Fibroblast of skin of abdomen (primary cell): Measurements from ENCODE around the gene PCGF3.

Experiments used
- DNase-seq: peaks from one replicate; pipeline ENCODE4 v3.0.0-alpha.2; 2013

PCGF3 gene

DNA sequence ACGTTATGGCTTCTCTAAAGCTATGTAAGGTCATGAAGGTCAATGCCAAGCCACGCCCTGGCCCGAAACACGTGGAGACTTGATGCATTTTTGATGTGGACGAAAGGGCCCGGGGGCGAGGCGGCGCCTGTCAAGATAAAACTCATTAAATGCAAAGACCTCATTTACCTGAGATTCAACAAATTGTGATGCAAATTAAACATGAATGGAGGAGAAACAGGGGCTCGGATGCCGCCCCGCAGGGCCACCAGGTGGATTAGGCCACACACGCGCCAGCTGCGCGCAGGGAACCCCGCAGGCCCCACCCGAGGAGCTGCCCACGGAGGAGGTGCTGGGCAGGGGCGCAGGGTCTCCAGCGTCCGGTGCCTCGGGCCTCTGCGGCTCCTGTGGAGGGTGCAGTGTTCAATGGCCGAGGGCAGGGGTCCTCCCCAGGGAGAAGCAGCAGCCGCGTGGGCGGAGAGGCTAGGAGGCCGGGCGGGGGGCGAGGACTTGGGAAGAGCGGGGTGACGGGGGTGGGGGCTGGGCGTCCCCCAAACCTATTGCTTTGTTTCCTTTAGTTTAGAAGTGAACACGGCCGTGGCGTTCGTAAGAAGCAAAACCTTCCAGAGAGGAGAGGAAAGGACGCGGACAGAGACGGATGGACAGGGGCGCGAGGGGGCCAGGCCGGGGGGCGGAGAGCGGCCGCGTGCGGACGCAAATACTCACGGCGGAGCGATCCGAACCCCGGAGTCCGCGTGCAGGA, 79.9 kb downstream of the PCGF3 start:
- no peak for DNase-seq

- no peak for DNase-seq
These were observed 80.6 kb downstream of the PCGF3 start for GRCh38 chr4:786074-786741.

DNA sequence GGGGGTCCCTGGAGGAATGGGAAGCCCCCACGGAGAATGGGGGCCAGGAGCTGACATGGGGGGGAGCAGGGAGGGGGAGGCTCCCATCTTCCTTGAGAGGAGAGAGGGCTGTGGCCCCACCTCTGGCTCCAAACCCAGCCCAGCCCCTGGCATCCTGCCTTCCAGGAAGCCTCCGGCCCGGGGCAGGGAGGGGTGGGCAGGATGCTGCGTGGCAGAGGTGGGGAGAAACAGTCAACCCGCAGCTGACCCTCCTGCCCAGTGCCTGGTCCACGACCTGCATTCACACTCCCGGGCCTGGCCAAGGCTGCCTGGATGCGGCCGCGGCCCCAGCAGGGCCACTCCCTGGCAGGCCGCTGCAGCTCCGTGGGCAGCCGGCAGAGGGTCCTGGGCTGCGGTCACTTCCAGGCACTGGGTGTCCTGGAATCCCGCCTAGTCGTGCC, 81.2 kb downstream of the PCGF3 start:
- DNase-seq: no peak

GRCh38 chr4:787561-787981, 81.9 kb downstream of the PCGF3 start:
- no peak for DNase-seq

- no peak for DNase-seq
These were observed 82.5 kb downstream of the PCGF3 start for GRCh38 chr4:788006-788635.

GRCh38 chr4:788636-789297, 83.1 kb downstream of the PCGF3 start:
- DNase-seq: no peak

- DNase-seq: no peak
These were observed 84.2 kb downstream of the PCGF3 start for GRCh38 chr4:789571-790465.

DNA sequence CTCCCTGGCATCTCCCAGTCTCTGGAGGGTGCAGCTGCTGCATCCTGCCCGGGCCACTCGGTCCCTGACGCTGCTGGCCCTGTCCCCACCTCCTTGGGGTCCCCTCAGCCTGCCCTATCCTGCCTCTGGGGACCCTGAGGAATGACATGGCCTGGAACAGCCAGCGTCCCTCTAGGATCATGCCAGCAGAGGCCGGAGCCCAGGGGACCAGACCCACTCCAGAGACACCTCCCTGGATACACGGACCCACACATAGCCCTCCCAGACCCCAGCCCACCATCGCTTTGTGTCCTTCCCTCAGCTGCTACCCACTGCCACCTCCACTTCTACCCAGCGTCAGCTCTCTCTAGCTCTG, 84.8 kb downstream of the PCGF3 start:
- DNase-seq: no peak

DNA sequence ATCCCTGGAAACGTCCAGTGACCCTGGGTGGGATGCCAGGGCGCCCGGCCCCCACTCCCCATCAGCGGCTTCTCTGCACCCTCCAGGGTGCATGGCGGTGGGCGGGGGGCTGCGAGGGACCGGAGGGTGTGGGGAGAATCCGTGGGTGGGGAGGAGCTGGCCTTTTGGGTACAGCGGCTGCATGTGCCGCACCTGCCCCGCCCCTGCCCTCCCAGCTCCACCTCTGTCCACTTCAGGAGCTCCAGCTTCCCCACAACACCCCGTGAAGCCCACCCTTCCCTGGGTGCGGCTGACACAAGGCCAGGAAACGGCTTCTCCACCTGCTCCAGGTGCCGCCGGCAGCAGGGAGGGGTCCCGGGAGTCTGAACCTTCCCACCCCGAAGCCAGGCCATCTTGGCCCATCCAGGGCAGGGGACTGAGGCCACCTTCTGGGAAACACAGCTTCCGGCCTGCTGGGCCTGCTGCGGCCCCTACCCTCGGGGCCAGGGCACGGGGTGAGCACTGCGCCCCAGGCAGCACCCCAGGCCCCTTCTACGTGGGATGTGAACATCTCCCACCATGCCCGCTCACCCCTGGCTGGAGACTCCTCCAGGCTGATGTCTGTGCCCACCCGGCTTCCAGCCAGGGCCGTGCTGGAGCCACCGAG, 85.7 kb downstream of the PCGF3 start:
- DNase-seq: no peak

GRCh38 chr4:791898-792625, 86.4 kb downstream of the PCGF3 start:
- DNase-seq: peak; percentile 10

GRCh38 chr4:792626-793092, 87.0 kb downstream of the PCGF3 start:
- DNase-seq: peak; percentile 4

DNA sequence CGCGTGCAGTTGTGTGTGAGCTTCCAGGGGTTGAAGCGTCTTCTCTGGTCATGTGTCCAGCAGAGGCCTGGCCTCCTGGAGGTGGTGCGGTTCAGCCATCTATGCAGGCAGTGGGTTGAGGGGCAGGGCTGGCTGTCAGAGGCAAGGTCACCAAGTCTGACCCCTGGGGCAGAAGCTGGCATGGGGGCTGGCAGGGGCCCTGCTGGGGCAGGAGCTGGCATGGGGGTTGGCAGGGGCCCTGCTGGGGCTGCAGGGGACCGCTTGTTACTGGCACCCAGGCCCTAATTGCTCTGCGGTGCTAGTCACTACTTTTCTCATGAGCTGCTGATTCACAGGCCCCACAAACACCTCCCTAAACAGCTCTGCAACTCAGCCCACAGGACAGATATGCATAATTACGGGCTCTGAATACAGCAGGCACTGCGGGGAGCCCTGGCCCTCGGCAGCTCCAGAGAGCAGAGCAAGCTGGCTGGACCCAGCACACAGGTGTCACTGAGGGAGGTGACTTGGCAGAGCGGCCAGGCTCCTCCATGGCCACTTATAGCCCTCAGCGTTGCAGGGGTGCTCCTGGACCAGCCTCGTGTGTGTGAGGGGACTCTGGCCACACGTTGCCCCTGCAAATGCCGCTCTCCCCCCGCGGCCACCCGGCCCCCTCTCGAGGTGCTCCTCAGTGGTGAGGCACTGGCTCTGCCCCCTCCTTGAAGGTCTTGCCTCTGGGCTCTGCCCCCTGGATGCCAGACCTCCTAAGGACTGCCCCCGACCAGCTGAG, 87.6 kb downstream of the PCGF3 start:
- DNase-seq: no peak

GRCh38 chr4:793941-794621, 88.4 kb downstream of the PCGF3 start:
- no peak for DNase-seq

- DNase-seq: no peak
These were observed 89.5 kb downstream of the PCGF3 start for GRCh38 chr4:794900-795725.

- DNase-seq: no peak
These were observed 90.1 kb downstream of the PCGF3 start for GRCh38 chr4:795726-796119.

DNA sequence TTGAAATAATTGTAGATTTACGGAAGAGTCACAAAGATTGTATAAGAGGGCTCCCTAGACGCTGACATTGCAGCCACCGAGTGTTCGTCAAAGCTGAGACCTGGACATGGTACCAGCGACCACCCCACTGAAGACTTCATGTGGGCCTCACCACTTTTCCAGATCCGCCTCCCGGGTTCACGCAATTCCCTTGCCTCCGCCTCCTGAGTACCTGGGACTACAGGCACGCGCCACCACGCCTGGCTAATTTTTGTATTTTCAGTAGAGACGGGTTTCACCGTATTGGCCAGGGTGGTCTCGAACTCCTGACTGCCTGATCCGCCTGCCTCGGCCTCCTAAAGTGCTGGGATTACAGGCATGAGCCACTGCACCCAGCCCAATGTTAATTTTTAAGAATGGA, 90.6 kb downstream of the PCGF3 start:
- DNase-seq: no peak

DNA sequence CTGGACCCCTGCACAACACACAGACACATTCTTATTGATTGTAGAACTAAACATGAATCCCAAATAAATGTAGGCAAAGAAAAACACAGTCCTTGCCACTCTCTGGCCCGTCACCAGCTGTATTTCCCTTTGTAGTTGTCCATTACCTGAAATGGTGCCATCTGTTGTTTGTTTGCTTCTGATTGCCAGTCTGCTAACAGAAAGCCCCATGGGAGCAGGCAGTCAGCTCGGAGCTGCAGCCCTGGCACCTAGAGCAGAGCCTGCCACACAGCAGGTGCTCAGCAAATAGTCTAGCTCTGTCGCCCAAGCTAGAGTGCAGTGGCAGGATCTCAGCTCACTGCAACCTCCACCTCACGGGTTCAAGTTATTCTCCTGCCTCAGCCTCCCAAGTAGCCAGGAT, 91.4 kb downstream of the PCGF3 start:
- no peak for DNase-seq

DNA sequence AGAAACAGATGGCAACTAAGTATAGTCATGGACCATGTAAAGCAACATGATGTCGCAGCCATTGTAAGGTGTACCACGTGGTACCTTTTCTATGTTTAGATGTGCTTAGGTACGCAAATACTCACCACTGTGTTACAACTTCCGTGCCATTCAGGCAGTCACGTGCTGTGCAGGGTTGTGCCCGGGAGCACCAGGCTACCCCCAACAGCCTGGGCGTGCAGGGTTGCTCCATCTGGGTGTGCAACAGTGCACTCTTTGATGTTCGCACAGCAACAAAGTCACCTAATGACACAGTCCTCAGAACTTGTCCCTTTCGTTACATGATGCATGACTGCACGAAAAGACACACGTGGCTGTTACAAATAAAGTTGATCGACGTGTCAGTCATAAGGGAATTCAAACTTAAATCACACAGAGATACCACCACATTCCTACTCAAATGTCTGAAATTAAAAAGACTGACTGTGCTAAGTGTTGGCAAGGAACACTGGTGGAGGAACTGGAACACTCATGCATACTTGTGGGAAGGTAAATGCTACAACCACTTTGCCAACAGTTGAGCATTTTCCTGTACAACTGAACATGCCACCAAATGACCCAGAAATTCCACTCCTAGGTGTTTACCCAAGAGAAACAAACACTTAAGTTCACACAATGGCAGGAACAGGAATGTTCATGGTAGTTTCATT, 95.9 kb downstream of the PCGF3 start:
- no peak for DNase-seq
